GM12801 (cell line): ENCODE measurements around the gene HPN.

Experiments
- CTCF ChIP-seq: IDR thresholded peaks from one replicate; pipeline ENCODE4 v1.5.1; 2011; ENCODE audit warnings: control low read depth; ENCODE audit not compliant: insufficient read length; ENCODE audit errors: extremely low read depth

HPN gene

GRCh38 chr19:35008891-35009341 is 32.6 kb upstream of the HPN start:
- no peak for TF ChIP-seq CTCF

- TF ChIP-seq CTCF = no peak
Measured at GRCh38 chr19:35009424-35010415, 31.8 kb upstream of the HPN start.

GRCh38 chr19:35011091-35011689 is 30.3 kb upstream of the HPN start:
- no peak for TF ChIP-seq CTCF

- no peak for TF ChIP-seq CTCF
Measured at GRCh38 chr19:35011737-35012682, 29.5 kb upstream of the HPN start.

- peak; percentile 3 for TF ChIP-seq CTCF
Measured at GRCh38 chr19:35013041-35013819, 28.3 kb upstream of the HPN start.

- no peak for TF ChIP-seq CTCF
Measured at GRCh38 chr19:35013820-35014754, 27.4 kb upstream of the HPN start.
